NCI-H1417 treated with DMSO at 0.1 percent for 48 hours (cell line): ENCODE results near the gene SLC22A5.

ENCODE experiments used
- DNase-seq: peaks from one replicate; lab custom pipeline; 2025; lab: John Stamatoyannopoulos, UW

Gene SLC22A5

DNA sequence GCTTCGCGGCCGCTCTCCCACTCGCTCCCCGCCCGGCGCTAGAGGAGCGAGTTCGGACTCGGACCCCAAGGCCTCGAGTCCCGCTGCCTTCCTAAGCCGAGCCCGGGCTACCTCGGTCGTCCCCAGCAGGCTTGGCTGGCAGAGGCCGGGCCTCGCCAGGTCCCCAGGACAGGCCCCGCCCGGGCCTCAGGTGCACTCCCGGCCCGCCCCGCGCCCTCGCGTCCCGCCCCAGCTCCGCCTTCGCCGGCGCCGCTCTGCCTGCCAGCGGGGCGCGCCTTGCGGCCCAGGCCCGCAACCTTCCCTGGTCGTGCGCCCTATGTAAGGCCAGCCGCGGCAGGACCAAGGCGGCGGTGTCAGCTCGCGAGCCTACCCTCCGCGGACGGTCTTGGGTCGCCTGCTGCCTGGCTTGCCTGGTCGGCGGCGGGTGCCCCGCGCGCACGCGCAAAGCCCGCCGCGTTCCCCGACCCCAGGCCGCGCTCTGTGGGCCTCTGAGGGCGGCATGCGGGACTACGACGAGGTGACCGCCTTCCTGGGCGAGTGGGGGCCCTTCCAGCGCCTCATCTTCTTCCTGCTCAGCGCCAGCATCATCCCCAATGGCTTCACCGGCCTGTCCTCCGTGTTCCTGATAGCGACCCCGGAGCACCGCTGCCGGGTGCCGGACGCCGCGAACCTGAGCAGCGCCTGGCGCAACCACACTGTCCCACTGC, at the start of gene SLC22A5:
Gene SLC22A5, plus strand, starts transcription at position 237 of the 707 bp plus-strand sequence. Its CDS starts 263 bp downstream, at position 500.
- no peak for DNase-seq

DNA sequence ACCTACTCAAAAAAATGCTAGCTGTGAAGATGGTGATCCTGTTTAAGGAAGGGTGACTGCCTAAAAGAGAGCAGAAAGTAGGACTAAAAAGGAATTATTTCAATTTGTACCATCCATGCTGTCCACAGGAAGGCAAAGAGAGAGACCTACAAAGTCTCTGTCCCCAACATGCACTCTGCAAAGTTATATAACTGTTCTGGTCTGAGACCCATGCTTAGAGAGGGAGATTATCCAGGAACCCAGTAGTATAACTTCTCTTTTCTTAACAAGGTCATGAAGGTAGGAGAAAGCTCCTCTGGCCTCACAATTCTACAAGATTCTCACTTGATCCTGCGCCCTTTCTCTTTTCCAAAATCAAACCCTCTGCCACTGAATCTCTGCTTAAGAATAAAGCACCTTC, 49.5 kb upstream of the SLC22A5 start:
- DNase-seq, result no peak

GRCh38 chr5:132321109-132321721, 48.3 kb upstream of the SLC22A5 start:
- no peak for DNase-seq

DNA sequence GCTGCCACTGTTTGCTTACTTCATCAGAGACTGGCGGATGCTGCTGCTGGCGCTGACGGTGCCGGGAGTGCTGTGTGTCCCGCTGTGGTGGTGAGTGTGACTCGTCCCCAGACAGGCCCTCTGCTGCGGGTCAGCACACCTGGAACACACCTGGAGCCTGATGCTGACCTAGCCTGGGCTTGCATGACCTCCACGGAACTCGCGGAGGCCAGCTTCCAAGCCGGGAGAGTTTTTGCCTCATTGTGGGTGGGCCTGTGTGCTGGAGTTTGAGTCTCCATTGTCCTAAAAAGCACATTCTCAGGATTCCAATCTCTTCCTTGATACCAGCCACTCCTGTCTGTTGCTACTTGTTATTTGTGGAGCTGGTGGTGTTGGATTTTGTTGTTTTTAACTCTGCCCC, 47.2 kb upstream of the SLC22A5 start:
- DNase-seq, result no peak

DNA sequence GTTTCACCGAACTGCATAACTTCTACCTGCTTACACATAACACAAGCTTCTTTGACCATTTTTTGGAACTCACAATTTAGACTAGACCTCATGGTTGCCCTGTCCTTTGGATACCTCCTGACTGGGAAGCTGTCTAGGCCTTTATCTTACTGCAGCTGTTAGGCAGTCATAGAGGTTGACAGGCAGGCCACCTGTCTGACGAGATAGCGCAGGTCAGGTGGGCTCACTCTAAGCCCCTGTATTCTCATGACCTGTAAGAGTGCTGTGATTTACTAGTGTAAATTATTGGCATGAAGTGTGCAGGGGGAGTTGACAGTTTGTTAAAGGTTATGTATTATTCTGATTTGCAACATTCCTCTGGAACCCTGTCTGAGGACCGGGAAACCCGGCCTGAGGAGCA, 46.3 kb upstream of the SLC22A5 start:
- no peak for DNase-seq

GRCh38 chr5:132325691-132326090, 43.8 kb upstream of the SLC22A5 start:
- DNase-seq, result no peak

DNA sequence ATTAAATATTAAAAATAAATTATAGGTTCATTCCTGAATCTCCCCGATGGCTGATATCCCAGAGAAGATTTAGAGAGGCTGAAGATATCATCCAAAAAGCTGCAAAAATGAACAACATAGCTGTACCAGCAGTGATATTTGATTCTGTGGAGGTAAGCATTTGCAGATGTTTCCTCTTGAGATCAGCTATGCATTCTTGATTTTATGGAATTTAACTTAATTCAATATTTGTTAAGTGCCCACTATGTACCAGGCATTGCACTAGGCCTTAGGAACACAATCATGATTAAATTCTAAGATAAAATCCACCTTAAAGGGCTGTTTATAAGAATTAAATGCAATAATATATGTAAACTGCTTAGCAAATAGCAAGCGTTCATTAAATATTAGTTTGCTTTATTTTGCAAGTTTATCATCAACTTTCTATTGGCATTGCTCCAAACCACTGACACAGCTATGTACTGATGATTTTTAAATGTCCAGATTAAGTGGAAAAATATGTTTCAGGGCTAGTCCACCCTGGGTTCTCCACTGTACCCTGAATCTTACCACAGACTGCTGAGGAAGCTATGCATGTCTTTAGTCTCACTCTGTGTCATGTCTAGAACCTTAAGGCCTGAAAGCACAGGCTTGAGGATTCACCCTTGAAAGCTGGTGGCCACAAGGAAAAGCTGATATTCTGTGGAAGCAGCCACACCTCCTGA, 42.1 kb upstream of the SLC22A5 start:
- DNase-seq, result no peak

DNA sequence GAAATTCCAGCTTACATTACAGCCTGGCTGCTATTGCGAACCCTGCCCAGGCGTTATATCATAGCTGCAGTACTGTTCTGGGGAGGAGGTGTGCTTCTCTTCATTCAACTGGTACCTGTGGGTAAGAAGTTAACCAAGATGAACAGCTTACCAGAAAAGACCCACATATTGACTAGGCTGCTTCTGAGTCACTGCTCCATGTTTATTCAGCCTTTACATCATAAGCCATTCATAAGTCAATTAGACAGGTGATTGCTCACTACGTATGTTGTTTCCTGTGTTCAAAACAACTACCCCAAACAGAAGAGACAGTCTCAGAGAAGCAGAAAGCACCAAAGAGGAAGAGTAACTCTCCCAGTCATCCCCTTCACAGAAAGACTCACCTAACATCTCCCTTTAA, 34.7 kb upstream of the SLC22A5 start:
- DNase-seq, result no peak

- no peak for DNase-seq
These were observed 34.1 kb upstream of the SLC22A5 start for GRCh38 chr5:132335402-132335801.

- DNase-seq, result no peak
These were observed 30.0 kb upstream of the SLC22A5 start for GRCh38 chr5:132339502-132339901.

DNA sequence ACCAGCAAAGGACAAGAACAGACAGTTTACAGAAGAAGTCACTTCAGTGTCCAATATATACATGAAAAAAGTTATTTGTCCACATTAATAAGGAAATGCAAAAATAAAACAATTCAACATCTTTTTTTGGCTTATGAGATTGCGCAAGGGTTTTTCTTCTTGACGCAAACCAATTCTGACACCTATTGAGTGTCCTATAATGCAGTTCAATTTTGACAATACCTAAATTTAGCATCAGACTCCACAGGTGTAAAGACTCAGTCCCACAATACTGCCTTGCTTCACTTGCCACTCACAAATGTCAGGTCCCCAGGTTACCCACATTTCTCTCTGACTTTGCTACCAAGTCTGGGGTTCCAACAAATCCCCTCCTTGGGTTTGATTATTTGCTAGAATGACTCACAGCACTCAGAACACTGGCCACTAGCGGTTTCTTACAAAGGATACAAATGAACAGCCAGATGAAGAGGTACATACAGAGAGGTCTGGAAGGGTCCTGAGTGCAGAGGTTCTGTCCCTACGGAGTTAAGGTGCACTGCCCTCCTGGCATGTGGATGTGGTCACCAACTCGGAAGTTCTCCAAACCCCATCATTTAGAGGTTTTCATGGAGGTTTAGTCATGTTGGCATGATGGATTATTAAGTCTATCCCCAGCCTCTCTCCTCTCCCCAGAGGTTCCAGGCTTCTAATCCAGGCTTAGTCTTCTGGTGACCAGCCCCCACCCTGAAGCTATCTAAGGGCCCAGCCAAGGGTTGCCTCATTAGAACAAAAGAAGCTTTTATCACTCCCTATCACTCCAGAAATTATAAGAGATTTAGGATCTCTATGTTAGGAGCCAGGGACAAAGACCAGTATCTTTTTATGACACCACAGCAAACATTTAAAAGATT, 27.0 kb upstream of the SLC22A5 start:
- no peak for DNase-seq

DNA sequence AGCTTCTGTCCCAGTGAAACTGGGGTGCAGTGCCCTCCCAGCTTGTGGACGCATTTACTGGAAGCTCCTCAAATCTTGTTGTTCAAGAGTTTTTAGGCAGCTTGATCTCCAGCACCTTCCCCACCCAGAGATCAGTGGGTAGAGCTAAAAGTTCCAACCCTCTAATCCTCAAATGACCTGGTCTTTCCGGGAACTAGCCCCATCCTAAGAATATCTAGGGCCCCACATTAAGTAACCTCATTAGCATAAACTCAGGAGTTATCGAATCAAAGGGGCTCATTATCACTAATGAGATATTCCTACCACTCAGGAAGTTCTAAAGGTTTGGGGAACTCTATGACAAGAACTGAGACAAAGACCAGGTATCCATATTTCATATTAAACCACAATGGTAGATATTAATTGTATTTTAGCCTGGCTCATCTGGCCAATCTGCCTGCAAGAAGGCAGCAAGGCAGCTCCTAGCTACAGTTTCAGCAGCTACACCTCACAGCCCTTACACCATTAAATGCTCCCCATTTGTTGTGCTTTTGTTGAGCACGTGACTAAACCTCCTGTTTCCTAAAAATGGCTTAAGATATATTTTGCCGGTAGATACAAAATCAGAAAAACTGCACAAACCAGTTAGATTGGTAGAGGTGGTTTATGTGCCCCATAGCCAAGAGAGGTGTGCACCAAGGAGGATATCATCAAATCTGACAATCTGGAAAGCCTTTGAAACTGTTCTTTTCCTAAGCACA, 24.6 kb upstream of the SLC22A5 start:
- DNase-seq, result no peak

GRCh38 chr5:132353486-132353995, 16.0 kb upstream of the SLC22A5 start:
- DNase-seq, result no peak

GRCh38 chr5:132354381-132355139, 14.9 kb upstream of the SLC22A5 start:
- DNase-seq, result no peak

- no peak for DNase-seq
These were observed 14.3 kb upstream of the SLC22A5 start for GRCh38 chr5:132355140-132355765.

DNA sequence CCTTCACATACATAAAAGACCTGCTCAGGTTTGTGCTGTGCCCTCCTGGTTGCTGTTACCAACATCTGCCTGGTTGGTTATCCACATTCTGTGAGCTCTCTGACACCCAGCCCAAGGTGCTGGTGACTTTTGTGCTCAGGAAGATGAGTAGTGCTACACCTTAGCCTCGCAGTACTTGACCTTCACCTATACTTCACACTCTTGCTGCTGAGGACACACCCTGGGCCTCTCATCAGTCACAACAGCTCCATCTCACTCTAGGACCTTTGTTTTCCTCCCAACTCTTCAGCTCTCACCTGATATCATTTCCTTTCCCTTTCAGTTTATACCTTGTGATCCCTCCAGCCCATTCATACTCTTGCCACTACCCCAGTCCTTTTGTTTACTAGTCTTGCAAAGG, 10.7 kb upstream of the SLC22A5 start:
- DNase-seq, result no peak

DNA sequence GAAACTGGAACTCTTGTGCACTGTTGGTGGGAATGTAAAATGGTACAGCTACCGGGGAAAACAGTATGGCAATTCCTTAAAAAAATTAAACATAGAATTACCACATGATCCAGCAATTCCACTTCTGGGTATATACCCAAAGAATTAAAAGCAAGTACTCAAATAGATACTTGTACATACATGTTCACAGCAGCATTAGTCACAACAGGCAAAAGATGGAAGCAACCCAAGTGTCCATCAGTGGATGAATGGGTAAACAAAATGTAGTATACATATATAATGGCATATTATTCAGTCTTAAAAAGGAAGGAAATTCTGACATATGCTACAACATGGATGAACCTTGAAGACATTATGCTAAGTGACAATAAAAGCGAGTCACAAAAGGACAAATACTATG, 7.4 kb upstream of the SLC22A5 start:
- DNase-seq, result no peak

DNA sequence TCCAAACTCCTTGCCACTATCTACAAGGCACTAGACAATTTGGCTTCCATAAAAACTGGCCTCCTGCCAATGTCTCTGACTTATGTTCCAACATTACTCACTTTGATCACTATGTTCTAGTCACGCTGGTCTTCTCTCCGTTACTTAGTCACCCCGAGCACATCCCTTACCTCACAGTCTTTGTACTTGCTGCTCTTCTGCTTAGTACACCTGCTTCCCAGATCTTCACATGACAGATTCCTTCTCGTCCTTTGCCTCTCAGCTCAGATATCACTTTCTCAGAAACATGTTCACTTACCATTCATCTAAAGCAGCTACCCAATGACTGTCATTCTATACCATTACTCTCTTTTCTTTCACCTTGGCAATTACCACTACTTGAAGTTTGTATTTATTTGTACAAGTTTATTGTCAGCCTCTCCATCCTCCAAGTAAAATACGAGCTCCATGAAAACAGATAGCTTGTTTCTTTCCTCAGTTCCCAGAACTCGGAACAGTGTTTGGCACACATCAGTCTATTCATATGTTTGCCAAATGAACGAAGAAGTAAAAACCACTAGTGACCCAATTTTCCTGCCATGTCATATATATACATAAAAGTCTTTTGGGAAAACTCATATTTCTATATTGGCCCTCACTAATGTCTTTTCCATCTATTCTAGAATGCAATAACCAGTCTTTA, 5.9 kb upstream of the SLC22A5 start:
- DNase-seq, result no peak

GRCh38 chr5:132364319-132364718, 5.2 kb upstream of the SLC22A5 start:
- DNase-seq, result no peak

- DNase-seq, result no peak
These were observed 4.3 kb upstream of the SLC22A5 start for GRCh38 chr5:132365213-132365612.
